ENCODE results near the gene POTEH.
"Not testable (repeated sequence)": the region's sequence is repeated elsewhere in the genome, so short reads cannot be mapped to it uniquely, and the experiment has no call there.

DNA sequence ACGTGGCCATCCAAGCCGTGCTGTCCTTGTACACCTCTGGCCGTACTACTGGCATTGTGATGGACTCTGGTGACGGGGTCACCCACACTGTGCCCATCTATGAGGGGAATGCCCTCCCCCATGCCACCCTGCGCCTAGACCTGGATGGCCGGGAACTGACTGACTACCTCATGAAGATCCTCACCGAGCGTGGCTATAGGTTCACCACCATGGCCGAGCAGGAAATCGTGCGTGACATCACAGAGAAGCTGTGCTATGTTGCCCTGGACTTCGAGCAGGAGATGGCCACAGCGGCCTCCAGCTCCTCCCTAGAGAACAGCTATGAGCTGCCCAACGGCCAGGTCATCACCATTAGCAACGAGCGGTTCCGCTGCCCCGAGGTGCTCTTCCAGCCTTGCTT is 32.1 kb downstream of the POTEH start:
- TF ChIP-seq POLR2A (IDR thresholded peaks at IDR 0.05): not testable (repeated sequence)
- TF ChIP-seq, protein P1, sequence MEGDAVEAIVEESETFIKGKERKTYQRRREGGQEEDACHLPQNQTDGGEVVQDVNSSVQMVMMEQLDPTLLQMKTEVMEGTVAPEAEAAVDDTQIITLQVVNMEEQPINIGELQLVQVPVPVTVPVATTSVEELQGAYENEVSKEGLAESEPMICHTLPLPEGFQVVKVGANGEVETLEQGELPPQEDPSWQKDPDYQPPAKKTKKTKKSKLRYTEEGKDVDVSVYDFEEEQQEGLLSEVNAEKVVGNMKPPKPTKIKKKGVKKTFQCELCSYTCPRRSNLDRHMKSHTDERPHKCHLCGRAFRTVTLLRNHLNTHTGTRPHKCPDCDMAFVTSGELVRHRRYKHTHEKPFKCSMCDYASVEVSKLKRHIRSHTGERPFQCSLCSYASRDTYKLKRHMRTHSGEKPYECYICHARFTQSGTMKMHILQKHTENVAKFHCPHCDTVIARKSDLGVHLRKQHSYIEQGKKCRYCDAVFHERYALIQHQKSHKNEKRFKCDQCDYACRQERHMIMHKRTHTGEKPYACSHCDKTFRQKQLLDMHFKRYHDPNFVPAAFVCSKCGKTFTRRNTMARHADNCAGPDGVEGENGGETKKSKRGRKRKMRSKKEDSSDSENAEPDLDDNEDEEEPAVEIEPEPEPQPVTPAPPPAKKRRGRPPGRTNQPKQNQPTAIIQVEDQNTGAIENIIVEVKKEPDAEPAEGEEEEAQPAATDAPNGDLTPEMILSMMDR (IDR thresholded peaks at IDR 0.05): not testable (repeated sequence)

Measured in thyroid gland (tissue), 4 donors.